ENCODE data around the gene PCK2. TPM values are rescaled to one million over a fixed set of nuclear protein-coding genes. Genes with fewer than 3 reads are reported as not detected.

The PCK2 gene
- total and polyA plus RNA-seq, 2 of the 13 experiments (the other 11 are each of a cell fraction or from before 2014, with no cell fraction given) = 129 to 272 TPM

DNA sequence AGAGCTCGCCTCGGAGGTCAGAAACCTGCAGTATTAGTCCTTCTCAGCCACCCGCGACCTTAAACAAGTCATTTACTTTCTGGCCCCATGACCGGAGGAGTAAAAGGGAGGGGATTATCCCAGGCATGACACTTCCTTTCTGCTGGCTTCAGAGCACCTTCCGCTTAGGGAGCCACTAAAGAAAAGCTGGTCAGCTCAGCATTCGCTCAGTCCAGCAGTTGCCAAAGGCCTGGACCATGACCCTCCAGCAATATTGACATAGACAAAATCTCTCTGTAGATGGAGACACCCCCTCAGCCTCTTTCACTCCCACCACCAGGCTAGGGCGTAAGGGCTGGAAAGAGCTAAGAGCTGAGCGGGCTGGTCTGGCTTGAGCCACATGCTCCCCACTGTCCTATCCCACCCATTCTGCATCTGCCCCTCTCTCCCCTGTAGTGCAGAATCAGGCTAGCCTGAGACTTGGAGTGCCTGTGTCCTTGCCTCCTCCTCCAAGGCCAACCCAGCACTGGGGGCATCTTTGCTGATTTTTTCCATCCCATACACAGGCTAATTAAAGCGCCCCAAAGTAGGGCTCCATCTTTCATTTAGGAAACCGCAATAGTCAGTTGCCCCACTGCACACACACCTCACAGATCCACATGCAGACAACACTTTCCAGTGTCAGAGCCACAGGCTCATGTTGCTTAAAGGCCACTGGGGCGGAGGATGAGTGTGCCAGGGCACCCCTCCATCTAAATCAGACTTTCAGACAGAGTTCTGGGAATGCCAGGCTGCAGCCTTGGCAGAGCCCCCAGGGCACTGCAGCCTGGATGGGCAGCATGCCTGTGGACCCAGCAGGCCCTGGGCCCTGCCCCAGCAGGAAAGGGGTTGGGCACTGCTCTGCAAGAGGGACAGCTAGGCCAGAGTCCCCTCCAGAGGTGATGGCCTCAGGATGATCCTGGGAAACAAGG lies 26.7 kb upstream of the PCK2 start (continued):
- TF ChIP-seq, protein P1, sequence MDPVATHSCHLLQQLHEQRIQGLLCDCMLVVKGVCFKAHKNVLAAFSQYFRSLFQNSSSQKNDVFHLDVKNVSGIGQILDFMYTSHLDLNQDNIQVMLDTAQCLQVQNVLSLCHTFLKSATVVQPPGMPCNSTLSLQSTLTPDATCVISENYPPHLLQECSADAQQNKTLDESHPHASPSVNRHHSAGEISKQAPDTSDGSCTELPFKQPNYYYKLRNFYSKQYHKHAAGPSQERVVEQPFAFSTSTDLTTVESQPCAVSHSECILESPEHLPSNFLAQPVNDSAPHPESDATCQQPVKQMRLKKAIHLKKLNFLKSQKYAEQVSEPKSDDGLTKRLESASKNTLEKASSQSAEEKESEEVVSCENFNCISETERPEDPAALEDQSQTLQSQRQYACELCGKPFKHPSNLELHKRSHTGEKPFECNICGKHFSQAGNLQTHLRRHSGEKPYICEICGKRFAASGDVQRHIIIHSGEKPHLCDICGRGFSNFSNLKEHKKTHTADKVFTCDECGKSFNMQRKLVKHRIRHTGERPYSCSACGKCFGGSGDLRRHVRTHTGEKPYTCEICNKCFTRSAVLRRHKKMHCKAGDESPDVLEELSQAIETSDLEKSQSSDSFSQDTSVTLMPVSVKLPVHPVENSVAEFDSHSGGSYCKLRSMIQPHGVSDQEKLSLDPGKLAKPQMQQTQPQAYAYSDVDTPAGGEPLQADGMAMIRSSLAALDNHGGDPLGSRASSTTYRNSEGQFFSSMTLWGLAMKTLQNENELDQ (CRISPR knock-in tag; IDR thresholded peaks at IDR 0.05; ENCODE audit: borderline replicate concordance) = 0 out of 2 replicates have a peak, but pooled peaks have one; percentile 56
- TF ChIP-seq ASH2L (IDR thresholded peaks at IDR 0.05; ENCODE audit: insufficient read length, low read depth, low read length) (no peak), HNRNPLL (IDR thresholded peaks at IDR 0.05; ENCODE audit: low read depth, low read length, poor library complexity, severe bottlenecking) (no peak), ZNF205 (CRISPR knock-in tag; IDR thresholded peaks at IDR 0.05) (no peak), SNAPC2 (CRISPR knock-in tag; IDR thresholded peaks at IDR 0.05) (no peak), IKZF4 (CRISPR knock-in tag; IDR thresholded peaks at IDR 0.05; ENCODE audit: borderline replicate concordance, low read depth, not compliant biosample characterization) (no peak), ZNF460 (CRISPR knock-in tag; IDR thresholded peaks at IDR 0.05; ENCODE audit: borderline replicate concordance) (no peak), ISX (CRISPR knock-in tag; conservative IDR thresholded peaks at IDR 0.05) (no peak), KMT2A (CRISPR knock-in tag; IDR thresholded peaks at IDR 0.05) (no peak), GATA4 (IDR thresholded peaks at IDR 0.05; ENCODE audit: borderline replicate concordance, low read depth) (no peak), ZNF724P (CRISPR knock-in tag; IDR thresholded peaks at IDR 0.05; ENCODE audit: borderline replicate concordance) (no peak; the same call in 1 of the 2 replicates), NKX3-1 (CRISPR knock-in tag; IDR thresholded peaks at IDR 0.05) (no peak), SAFB2 (CRISPR knock-in tag; IDR thresholded peaks at IDR 0.05; ENCODE audit: borderline replicate concordance, low read depth) (peak; percentile 71; the same call in 1 of the 2 replicates)
- TF ChIP-seq, protein P2, sequence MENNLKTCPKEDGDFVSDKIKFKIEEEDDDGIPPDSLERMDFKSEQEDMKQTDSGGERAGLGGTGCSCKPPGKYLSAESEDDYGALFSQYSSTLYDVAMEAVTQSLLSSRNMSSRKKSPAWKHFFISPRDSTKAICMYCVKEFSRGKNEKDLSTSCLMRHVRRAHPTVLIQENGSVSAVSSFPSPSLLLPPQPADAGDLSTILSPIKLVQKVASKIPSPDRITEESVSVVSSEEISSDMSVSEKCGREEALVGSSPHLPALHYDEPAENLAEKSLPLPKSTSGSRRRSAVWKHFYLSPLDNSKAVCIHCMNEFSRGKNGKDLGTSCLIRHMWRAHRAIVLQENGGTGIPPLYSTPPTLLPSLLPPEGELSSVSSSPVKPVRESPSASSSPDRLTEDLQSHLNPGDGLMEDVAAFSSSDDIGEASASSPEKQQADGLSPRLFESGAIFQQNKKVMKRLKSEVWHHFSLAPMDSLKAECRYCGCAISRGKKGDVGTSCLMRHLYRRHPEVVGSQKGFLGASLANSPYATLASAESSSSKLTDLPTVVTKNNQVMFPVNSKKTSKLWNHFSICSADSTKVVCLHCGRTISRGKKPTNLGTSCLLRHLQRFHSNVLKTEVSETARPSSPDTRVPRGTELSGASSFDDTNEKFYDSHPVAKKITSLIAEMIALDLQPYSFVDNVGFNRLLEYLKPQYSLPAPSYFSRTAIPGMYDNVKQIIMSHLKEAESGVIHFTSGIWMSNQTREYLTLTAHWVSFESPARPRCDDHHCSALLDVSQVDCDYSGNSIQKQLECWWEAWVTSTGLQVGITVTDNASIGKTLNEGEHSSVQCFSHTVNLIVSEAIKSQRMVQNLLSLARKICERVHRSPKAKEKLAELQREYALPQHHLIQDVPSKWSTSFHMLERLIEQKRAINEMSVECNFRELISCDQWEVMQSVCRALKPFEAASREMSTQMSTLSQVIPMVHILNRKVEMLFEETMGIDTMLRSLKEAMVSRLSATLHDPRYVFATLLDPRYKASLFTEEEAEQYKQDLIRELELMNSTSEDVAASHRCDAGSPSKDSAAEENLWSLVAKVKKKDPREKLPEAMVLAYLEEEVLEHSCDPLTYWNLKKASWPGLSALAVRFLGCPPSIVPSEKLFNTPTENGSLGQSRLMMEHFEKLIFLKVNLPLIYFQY (CRISPR knock-in tag; IDR thresholded peaks at IDR 0.05; ENCODE audit: borderline replicate concordance) = peak; percentile 32; the same call in 1 of the 2 replicates
- TF ChIP-seq, protein P3, sequence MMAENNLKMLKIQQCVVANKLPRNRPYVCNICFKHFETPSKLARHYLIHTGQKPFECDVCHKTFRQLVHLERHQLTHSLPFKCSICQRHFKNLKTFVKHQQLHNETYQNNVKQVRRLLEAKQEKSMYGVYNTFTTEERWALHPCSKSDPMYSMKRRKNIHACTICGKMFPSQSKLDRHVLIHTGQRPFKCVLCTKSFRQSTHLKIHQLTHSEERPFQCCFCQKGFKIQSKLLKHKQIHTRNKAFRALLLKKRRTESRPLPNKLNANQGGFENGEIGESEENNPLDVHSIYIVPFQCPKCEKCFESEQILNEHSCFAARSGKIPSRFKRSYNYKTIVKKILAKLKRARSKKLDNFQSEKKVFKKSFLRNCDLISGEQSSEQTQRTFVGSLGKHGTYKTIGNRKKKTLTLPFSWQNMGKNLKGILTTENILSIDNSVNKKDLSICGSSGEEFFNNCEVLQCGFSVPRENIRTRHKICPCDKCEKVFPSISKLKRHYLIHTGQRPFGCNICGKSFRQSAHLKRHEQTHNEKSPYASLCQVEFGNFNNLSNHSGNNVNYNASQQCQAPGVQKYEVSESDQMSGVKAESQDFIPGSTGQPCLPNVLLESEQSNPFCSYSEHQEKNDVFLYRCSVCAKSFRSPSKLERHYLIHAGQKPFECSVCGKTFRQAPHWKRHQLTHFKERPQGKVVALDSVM (CRISPR knock-in tag; IDR thresholded peaks at IDR 0.05) = no peak
- TF ChIP-seq, protein P4, sequence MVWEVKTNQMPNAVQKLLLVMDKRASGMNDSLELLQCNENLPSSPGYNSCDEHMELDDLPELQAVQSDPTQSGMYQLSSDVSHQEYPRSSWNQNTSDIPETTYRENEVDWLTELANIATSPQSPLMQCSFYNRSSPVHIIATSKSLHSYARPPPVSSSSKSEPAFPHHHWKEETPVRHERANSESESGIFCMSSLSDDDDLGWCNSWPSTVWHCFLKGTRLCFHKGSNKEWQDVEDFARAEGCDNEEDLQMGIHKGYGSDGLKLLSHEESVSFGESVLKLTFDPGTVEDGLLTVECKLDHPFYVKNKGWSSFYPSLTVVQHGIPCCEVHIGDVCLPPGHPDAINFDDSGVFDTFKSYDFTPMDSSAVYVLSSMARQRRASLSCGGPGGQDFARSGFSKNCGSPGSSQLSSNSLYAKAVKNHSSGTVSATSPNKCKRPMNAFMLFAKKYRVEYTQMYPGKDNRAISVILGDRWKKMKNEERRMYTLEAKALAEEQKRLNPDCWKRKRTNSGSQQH (CRISPR knock-in tag; IDR thresholded peaks at IDR 0.05; ENCODE audit: low read depth) = no peak
